ENCODE data around the gene SMYD3.

Gene SMYD3

GRCh38 chr1:246511203-246511602 is 4.1 kb upstream of the SMYD3 start:
- in situ Hi-C loops (cut with MboI; ENCODE audit: low sequenced_read_pairs) = no loop called here
- no peak for DNase-seq (ENCODE audit: low spot score in 2 of 2)
- H3K9me3 ChIP-seq = peaks cover 13% of the 10 kb centered on the region; the same call in 1 of the 2 replicates
- H3K36me3 ChIP-seq (replicated peaks) = no peaks in the 10 kb centered on the region
- H3K4me3 ChIP-seq = no peak overlapping the region
- no peaks in the 10 kb centered on the region for H3K27me3 ChIP-seq (ENCODE audit: low read depth)
- H3K4me1 ChIP-seq = no peaks in the 10 kb centered on the region; the same call in 1 of the 2 replicates

- DNase-seq (ENCODE audit: low spot score in 2 of 2) = no peak
- Histone ChIP-seq H3K27me3 (ENCODE audit: low read depth) (no peaks in the 10 kb centered on the region), H3K4me1 (peaks cover 6% of the 10 kb centered on the region), H3K9me3 (peaks cover 13% of the 10 kb centered on the region; the same call in 1 of the 2 replicates), H3K4me3 (no peak overlapping the region), H3K36me3 (replicated peaks) (no peaks in the 10 kb centered on the region)
- in situ Hi-C loops (cut with MboI; ENCODE audit: low sequenced_read_pairs) = no loop called here
Observed at GRCh38 chr1:246510147-246511030, 3.3 kb upstream of the SMYD3 start.

- no peak overlapping the region for H3K4me3 ChIP-seq
- in situ Hi-C loops (cut with MboI; ENCODE audit: low sequenced_read_pairs) = loop anchor here (5.0 kb wide), 1 partner anchor 188 kb away; no protein-coding TSS in a partner anchor
- H3K27me3 ChIP-seq (ENCODE audit: low read depth) = no peaks in the 10 kb centered on the region
- no peak for DNase-seq (ENCODE audit: low spot score in 2 of 2)
- H3K36me3 ChIP-seq (replicated peaks) = no peaks in the 10 kb centered on the region
- peaks cover 6% of the 10 kb centered on the region for H3K4me1 ChIP-seq
- peaks cover 4% of the 10 kb centered on the region; the same call in 1 of the 2 replicates for H3K9me3 ChIP-seq
Observed at GRCh38 chr1:246508897-246509688, 2.0 kb upstream of the SMYD3 start.

GRCh38 chr1:246506367-246506673 is 759 bp downstream of the SMYD3 start:
- Histone ChIP-seq H3K4me1 (peaks cover 6% of the 10 kb centered on the region), H3K27me3 (ENCODE audit: low read depth) (no peaks in the 10 kb centered on the region), H3K36me3 (replicated peaks) (peaks cover 13% of the 10 kb centered on the region), H3K4me3 (peak overlapping the region; percentile 81), H3K9me3 (no peaks in the 10 kb centered on the region)
- in situ Hi-C loops (cut with MboI; ENCODE audit: low sequenced_read_pairs) = loop anchor here (5.0 kb wide), 1 partner anchor 191 kb away; no protein-coding TSS in a partner anchor
- DNase-seq (ENCODE audit: low spot score in 2 of 2) = peak in 1 of 2 experiments; percentile 23

- no peak overlapping the region for H3K4me3 ChIP-seq
- in situ Hi-C loops (cut with MboI; ENCODE audit: low sequenced_read_pairs) = no loop called here
- H3K36me3 ChIP-seq (replicated peaks) = peaks cover 13% of the 10 kb centered on the region
Observed at GRCh38 chr1:246503341-246503740, 3.7 kb downstream of the SMYD3 start.

GRCh38 chr1:246497331-246497915 is 9.7 kb downstream of the SMYD3 start:
- H3K27me3 ChIP-seq (ENCODE audit: low read depth) = no peaks in the 10 kb centered on the region
- no peaks in the 10 kb centered on the region for H3K9me3 ChIP-seq
- no peak overlapping the region for H3K4me3 ChIP-seq
- in situ Hi-C loops (cut with MboI; ENCODE audit: low sequenced_read_pairs) = loop anchor here (25.0 kb wide), 1 partner anchor 1335 kb away; the partner anchor contains the start of gene KIF26B
- H3K36me3 ChIP-seq (replicated peaks) = peaks cover 6% of the 10 kb centered on the region
- DNase-seq (ENCODE audit: low spot score in 2 of 2) = peak; percentile 24 to 78
- peaks cover 7% of the 10 kb centered on the region for H3K4me1 ChIP-seq

More at GRCh38 chr1:246503341-246503740, 3.7 kb downstream of the SMYD3 start:
- DNase-seq (ENCODE audit: low spot score in 2 of 2) = no peak
- H3K27me3 ChIP-seq (ENCODE audit: low read depth) = no peaks in the 10 kb centered on the region
- no peaks in the 10 kb centered on the region for H3K9me3 ChIP-seq
- peaks cover 6% of the 10 kb centered on the region for H3K4me1 ChIP-seq

- peak; percentile 68 to 83 for DNase-seq (ENCODE audit: low spot score in 2 of 2)
- H3K27me3 ChIP-seq (ENCODE audit: low read depth) = no peaks in the 10 kb centered on the region
- no peaks in the 10 kb centered on the region for H3K9me3 ChIP-seq
- in situ Hi-C loops (cut with MboI; ENCODE audit: low sequenced_read_pairs) = loop anchor here (25.0 kb wide), 1 partner anchor 1330 kb away; the partner anchor contains the start of gene KIF26B
- H3K4me1 ChIP-seq = peaks cover 8% of the 10 kb centered on the region; the same call in 1 of the 2 replicates
- no peak overlapping the region for H3K4me3 ChIP-seq
- H3K36me3 ChIP-seq (replicated peaks) = no peaks in the 10 kb centered on the region
Observed at GRCh38 chr1:246492611-246493245, 14.4 kb downstream of the SMYD3 start.

- in situ Hi-C loops (cut with MboI; ENCODE audit: low sequenced_read_pairs) = loop anchor here (25.0 kb wide), 1 partner anchor 1329 kb away; the partner anchor contains the start of gene KIF26B
- Histone ChIP-seq H3K4me1 (peaks cover 8% of the 10 kb centered on the region; the same call in 1 of the 2 replicates), H3K27me3 (ENCODE audit: low read depth) (no peaks in the 10 kb centered on the region), H3K9me3 (no peaks in the 10 kb centered on the region), H3K36me3 (replicated peaks) (no peaks in the 10 kb centered on the region), H3K4me3 (no peak overlapping the region)
- no peak for DNase-seq (ENCODE audit: low spot score in 2 of 2)
Observed at GRCh38 chr1:246491551-246492053, 15.5 kb downstream of the SMYD3 start.

GRCh38 chr1:246488674-246489073 is 18.4 kb downstream of the SMYD3 start:
- in situ Hi-C loops (cut with MboI; ENCODE audit: low sequenced_read_pairs) = loop anchor here (25.0 kb wide), 1 partner anchor 1326 kb away; the partner anchor contains the start of gene KIF26B
- Histone ChIP-seq H3K9me3 (no peaks in the 10 kb centered on the region), H3K27me3 (ENCODE audit: low read depth) (no peaks in the 10 kb centered on the region), H3K36me3 (replicated peaks) (no peaks in the 10 kb centered on the region), H3K4me1 (peaks cover 8% of the 10 kb centered on the region; the same call in 1 of the 2 replicates), H3K4me3 (no peak overlapping the region)
- no peak for DNase-seq (ENCODE audit: low spot score in 2 of 2)

GRCh38 chr1:246483569-246483933 is 23.5 kb downstream of the SMYD3 start:
- Histone ChIP-seq H3K4me1 (peaks cover 2% of the 10 kb centered on the region; the same call in 1 of the 2 replicates), H3K4me3 (no peak overlapping the region), H3K9me3 (no peaks in the 10 kb centered on the region), H3K27me3 (ENCODE audit: low read depth) (no peaks in the 10 kb centered on the region), H3K36me3 (replicated peaks) (no peaks in the 10 kb centered on the region)
- DNase-seq (ENCODE audit: low spot score in 2 of 2) = no peak
- in situ Hi-C loops (cut with MboI; ENCODE audit: low sequenced_read_pairs) = loop anchor here (25.0 kb wide), 1 partner anchor 1321 kb away; the partner anchor contains the start of gene KIF26B

- DNase-seq (ENCODE audit: low spot score in 2 of 2) = no peak
- in situ Hi-C loops (cut with MboI; ENCODE audit: low sequenced_read_pairs) = loop anchor here (25.0 kb wide), 1 partner anchor 1321 kb away; the partner anchor contains the start of gene KIF26B
Observed at GRCh38 chr1:246482805-246483568, 24.1 kb downstream of the SMYD3 start.

GRCh38 chr1:246479061-246479460 is 28.0 kb downstream of the SMYD3 start:
- in situ Hi-C loops (cut with MboI; ENCODE audit: low sequenced_read_pairs) = loop anchor here (25.0 kb wide), 1 partner anchor 1317 kb away; the partner anchor contains the start of gene KIF26B
- DNase-seq (ENCODE audit: low spot score in 2 of 2) = no peak
- Histone ChIP-seq H3K9me3 (no peaks in the 10 kb centered on the region), H3K27me3 (ENCODE audit: low read depth) (no peaks in the 10 kb centered on the region), H3K4me1 (peaks cover 5% of the 10 kb centered on the region), H3K36me3 (replicated peaks) (no peaks in the 10 kb centered on the region), H3K4me3 (no peak overlapping the region)

More at GRCh38 chr1:246482805-246483568, 24.1 kb downstream of the SMYD3 start:
- no peak overlapping the region for H3K4me3 ChIP-seq
- peaks cover 2% of the 10 kb centered on the region; the same call in 1 of the 2 replicates for H3K4me1 ChIP-seq
- no peaks in the 10 kb centered on the region for H3K9me3 ChIP-seq
- H3K27me3 ChIP-seq (ENCODE audit: low read depth) = no peaks in the 10 kb centered on the region
- no peaks in the 10 kb centered on the region for H3K36me3 ChIP-seq (replicated peaks)

Measured in HAP-1 (cell line).